Stimulated activated CD8-positive, alpha-beta memory T cell treated with anti-CD3 and anti-CD28 coated beads, Interleukin-12 subunit alpha, Interleukin-12 subunit beta, amount 100 ng/mL, for 1 hour (primary cell): ENCODE results near the gene CTNNA2.

Experiments
- DNase-seq: peaks from one replicate; pipeline ENCODE4 v3.0.0-alpha.2; 2020; ENCODE audit warnings: low read depth

Gene CTNNA2

GRCh38 chr2:79713131-79713785, 200.4 kb downstream of the CTNNA2 start:
- no peak for DNase-seq

DNA sequence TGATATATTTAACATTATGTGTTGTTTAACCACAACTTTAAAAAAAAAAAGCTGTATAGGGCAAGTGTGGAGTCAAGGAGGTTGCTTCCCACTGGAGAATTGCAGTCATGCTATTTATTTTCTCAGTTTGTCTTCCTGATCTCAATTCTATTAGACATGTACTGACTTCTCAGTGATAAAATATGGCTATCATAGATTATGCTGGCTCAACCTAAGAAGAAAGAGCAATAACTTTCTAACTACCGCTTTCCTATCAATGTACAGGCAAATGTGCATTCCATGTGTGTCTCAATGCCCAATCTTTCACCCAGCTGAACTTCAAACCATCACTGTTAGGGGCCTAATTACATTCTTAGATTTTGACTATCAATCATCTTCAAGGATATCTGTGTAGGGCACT, 201.4 kb downstream of the CTNNA2 start:
- DNase-seq: no peak

- no peak for DNase-seq
These were observed 202.5 kb downstream of the CTNNA2 start for GRCh38 chr2:79715338-79715737.

GRCh38 chr2:79716266-79716665, 203.4 kb downstream of the CTNNA2 start:
- no peak for DNase-seq

DNA sequence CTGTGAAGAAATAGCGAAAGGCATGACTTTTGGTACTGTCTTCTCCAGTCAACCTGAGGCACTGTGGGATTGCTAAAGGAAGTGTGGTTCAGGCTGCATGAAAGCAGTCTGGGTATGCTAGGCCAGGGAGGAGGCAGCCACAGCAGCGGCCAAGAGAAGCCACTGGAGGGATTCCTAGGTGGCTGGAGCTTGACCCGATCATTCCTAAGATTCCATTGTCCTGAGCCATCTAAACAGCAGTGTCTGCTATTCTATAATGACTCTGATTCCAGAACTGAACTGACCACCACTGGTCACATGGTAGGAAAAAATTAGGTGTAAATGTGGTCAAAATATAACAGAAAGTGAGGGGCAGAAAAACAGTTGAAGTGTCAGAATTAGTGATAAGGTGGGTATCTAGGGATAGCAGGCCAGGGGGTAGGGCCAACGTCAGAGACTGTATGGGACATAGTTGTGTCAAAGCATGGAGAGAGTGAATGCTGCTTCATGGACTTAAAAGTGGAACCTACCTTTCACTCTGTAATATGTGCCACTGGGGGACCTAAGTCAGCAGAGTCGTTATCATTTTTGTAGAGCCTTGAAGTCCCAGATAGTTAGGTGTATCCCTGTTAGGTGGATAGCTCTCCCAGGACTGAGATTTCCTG, 204.6 kb downstream of the CTNNA2 start:
- DNase-seq: no peak

- DNase-seq: no peak
These were observed 208.2 kb downstream of the CTNNA2 start for GRCh38 chr2:79721061-79721460.

GRCh38 chr2:79721966-79722365, 209.1 kb downstream of the CTNNA2 start:
- no peak for DNase-seq

DNA sequence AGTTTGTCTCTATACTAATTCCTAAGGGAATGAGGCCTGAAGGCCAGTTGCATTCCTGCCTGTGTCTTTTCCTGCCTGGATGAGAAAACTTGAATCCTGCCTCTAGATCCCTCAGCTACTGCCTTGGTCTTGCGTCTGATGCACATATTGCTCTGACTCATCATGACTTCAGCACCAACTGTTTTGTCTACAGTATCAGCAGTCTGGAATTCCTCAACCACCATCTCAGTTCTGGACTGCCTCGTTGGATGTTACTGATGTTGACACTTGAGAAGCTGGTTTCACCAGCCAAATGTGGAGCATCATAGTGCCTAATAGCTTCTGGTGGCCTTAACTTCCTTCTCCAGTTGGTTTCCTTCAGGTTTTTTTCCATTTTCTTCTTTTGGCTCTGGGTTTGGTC, 211.0 kb downstream of the CTNNA2 start:
- DNase-seq: no peak

GRCh38 chr2:79729532-79729931, 216.7 kb downstream of the CTNNA2 start:
- no peak for DNase-seq

GRCh38 chr2:79734518-79734917, 221.7 kb downstream of the CTNNA2 start:
- no peak for DNase-seq

- DNase-seq: no peak
These were observed 228.1 kb downstream of the CTNNA2 start for GRCh38 chr2:79740879-79741443.

DNA sequence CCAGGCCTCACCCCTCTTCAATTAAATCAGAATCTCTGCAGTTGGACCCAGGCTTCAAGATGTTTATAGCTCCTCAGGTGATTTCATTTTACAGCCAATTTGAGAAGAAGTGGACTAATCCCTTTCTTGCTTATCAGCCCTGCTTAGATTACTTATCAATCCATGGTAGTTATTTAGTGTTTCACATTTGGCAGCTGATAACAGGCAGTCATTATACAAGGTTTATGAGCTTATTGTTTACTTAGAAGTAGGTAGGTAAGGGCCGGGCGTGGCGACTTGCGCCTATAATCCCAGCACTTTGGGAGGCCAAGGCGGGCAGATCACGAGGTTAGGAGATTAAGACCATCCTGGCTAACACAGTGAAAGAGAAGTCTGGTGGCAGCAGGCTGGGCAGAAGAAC, 237.5 kb downstream of the CTNNA2 start:
- DNase-seq: no peak

GRCh38 chr2:79757526-79757925, 244.7 kb downstream of the CTNNA2 start:
- DNase-seq: no peak

DNA sequence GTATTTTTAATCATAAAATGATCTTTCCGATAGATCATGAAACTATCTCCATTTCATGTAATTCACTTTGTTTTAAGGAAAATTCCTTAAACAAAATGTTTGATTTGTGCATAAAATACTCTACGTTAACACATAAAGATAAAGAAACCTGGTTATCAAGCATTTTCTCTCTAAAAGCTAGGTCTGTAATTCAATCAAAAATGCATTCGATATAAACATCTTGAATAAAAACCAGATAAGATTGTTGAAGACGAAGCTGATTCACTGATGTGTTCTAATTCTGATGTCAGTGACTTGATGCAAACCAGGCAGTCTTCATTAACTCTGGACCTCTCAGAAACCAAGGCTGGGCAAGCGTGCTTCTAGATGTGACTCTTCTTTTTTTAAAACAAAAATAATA, 245.2 kb downstream of the CTNNA2 start:
- no peak for DNase-seq

- DNase-seq: no peak
These were observed 246.0 kb downstream of the CTNNA2 start for GRCh38 chr2:79758749-79759282.

DNA sequence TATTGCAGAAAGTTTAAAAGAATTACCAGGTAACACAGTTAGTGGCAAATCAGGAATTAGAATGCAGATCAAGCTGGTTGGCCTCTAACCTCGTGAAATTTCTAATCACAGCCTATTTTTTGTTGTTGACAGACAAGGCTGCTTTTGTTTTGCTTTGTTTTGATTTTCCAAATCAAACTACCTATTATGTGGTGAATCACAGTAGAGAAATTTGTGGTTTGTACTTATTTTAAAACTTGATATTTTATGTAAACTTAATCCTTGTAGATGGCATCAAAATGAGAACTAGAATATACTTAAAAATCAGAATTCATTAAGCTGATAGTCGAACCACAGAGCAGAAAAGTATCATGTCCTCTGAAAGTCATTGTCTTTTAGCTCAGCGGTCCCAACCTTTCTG, 258.1 kb downstream of the CTNNA2 start:
- DNase-seq: no peak

GRCh38 chr2:79771493-79771892, 258.6 kb downstream of the CTNNA2 start:
- no peak for DNase-seq

DNA sequence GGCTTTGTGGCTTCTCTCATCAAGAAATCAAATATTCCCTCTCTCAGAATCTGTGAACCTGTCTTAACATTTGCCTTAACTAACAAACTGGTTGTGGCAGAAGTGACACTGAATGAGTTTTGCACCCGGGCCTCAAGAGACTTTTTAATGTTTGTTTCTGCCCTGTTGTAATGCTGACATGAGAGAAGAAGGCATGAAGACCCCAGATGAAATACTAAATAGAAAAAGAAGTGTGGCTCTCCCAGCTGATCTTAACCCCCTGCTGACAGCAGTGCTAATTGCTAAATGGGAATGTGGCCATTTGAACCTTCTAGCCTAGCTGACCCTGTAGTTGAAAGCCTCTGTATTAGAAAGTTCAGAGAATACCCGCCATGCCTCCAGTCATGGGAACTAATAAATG, 261.2 kb downstream of the CTNNA2 start:
- no peak for DNase-seq

DNA sequence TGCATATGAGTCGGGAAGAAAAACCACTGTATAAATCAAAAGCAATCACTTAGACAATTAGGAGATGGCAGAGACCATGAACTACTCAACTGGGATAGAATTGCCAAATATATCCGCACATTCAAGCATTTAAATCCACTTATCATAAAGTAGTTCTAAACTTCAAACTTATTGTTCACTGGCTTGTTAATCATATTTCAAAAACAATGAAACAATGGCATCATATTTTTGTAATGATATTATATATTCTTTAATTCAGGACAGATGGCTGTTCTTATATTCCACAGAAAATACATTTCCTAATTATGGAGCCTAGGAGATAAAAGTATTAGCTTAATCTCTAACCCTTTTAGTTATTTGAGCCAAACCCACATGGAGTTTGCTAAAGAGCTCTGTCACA, 263.6 kb downstream of the CTNNA2 start:
- no peak for DNase-seq

DNA sequence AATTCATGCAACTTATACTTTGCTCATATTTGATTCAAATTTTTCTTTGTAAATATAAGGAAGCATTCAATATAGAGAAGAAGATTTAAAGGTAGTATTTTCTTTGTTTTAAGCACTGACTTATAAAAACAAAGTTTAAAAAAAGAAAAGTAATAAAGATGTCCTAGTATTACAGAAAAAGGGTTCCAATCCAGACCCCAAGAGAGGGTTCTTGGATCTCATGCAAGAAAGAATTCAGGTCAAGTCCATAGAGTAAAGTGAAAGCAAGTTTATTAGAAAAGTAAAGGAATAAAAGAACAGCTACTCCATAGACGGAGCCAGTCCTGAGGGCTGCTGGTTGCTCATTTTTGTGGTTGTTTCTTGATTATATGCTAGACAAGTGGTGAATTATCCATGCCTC, 267.9 kb downstream of the CTNNA2 start:
- DNase-seq: no peak

DNA sequence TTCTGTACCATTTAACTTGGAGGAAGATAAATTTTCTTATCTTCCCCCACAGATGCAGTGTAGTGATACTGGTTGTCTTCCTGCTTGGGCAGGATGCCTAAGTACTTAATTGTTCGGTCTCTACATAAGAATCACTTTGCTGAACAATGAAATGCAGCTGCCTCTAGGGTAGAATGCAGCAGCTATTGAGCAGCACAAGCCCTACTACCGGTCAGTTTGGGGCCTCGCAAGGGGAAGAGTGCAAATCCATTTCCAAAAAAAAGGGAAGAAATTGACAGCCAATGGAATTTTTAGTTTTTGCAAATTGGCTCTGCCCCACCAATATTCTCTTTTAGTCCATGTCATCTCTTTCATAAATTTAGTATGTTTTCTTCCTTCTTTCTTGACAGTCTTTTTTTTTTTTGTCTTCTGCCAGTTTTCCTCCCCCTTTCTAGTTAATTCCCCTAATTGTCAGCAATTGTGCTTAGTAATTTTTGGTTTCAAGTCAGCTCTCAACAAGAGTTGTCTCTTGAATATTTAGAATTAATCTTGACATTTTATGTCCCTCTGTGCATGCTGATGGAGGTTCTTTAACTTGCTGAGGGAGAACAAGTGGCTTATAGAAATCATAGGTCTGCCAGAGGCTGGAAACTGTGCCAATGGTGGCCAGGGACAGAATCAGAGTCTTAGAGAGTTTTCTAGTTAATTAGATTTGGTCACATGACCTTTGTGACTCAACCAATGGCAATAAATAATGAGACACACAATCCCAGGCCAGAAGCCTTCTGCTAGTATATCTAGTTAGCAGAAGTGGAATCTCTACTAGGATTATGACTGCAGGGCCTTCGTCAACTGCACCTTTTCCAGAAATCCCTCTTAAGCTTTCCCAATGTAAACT, 270.0 kb downstream of the CTNNA2 start:
- no peak for DNase-seq

GRCh38 chr2:79788952-79789651, 276.3 kb downstream of the CTNNA2 start:
- DNase-seq: no peak
